Stomach (tissue), 4 donors: ENCODE results near the gene NAT9.

Experiments used
- POLR2A ChIP-seq, 4 donors: fragments of 450-650 bp; IDR thresholded peaks; one replicate each; pipeline ENCODE4 v1.6.1; 2016; ENCODE audit warnings: antibody characterized with exemption in 4 of 4, control low read depth in 2 of 4, mild to moderate bottlenecking in 1 of 4, moderate library complexity in 1 of 4
- TF ChIP-seq, protein P1 (sequence below), 7 experiments: fragments of 450-650 bp in 4 of 7; fragments of 200-600 bp in 3 of 7; sonication (generic) in 3 of 7; IDR thresholded peaks; one replicate each; pipeline ENCODE4 v1.5.1; 2016 to 2019; ENCODE audit warnings: antibody characterized with exemption in 7 of 7, control low read depth in 2 of 7, mild to moderate bottlenecking in 1 of 7

DNA sequence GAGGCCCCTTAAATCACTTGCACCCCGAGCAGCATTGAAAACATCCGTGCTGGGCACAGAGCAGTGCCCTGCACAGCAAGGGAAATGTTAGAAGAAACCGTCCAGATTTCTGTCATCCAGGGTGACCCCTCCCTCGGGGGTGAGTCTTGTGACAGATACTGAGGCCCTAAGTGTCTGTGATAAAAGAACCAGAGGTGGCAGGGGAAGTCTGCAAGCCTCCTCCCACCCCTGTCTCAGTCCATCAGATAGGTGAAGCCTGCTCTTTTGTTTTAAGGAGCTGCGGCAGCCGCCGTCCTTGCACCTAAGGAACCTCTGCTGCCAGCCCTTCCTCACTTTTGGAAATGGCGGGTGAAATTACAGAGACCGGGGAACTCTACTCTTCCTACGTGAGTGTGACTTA, 845 bp upstream of the NAT9 start:
- TF ChIP-seq, protein P1, sequence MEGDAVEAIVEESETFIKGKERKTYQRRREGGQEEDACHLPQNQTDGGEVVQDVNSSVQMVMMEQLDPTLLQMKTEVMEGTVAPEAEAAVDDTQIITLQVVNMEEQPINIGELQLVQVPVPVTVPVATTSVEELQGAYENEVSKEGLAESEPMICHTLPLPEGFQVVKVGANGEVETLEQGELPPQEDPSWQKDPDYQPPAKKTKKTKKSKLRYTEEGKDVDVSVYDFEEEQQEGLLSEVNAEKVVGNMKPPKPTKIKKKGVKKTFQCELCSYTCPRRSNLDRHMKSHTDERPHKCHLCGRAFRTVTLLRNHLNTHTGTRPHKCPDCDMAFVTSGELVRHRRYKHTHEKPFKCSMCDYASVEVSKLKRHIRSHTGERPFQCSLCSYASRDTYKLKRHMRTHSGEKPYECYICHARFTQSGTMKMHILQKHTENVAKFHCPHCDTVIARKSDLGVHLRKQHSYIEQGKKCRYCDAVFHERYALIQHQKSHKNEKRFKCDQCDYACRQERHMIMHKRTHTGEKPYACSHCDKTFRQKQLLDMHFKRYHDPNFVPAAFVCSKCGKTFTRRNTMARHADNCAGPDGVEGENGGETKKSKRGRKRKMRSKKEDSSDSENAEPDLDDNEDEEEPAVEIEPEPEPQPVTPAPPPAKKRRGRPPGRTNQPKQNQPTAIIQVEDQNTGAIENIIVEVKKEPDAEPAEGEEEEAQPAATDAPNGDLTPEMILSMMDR (IDR thresholded peaks at IDR 0.05) = no peak
- no peak for TF ChIP-seq POLR2A (IDR thresholded peaks at IDR 0.05)
